ENCODE measurements around the gene MYO9B.

- TF ChIP-seq ZNF280B (CRISPR knock-in tag; IDR thresholded peaks at IDR 0.05; ENCODE audit: borderline replicate concordance) (no peak), ZKSCAN5 (CRISPR knock-in tag; IDR thresholded peaks at IDR 0.05) (no peak), YY1 (IDR thresholded peaks at IDR 0.05; ENCODE audit: insufficient read depth, insufficient replicate concordance, low read depth, low read length) (no peak), CHD4 (IDR thresholded peaks at IDR 0.05; ENCODE audit: borderline replicate concordance, low read length) (no peak), SATB2 (CRISPR knock-in tag; IDR thresholded peaks at IDR 0.05) (no peak), CTCF (CRISPR knock-in tag; IDR thresholded peaks at IDR 0.05) (no peak)
These were observed 25.8 kb upstream of the MYO9B start for GRCh38 chr19:17049711-17050280.
